Breast epithelium (tissue), 3 donors: ENCODE measurements around the gene CNST.

Source experiments
- POLR2A ChIP-seq: fragments of 450-650 bp; IDR thresholded peaks from one replicate; pipeline ENCODE4 v1.6.1; 2016; ENCODE audit warnings: antibody characterized with exemption, mild to moderate bottlenecking, moderate library complexity
- POLR2AphosphoS5 ChIP-seq, 3 donors: sonication (generic); formaldehyde crosslinking; IDR thresholded peaks; one replicate each; pipeline ENCODE4 v1.6.1; 2017; ENCODE audit warnings: antibody characterized with exemption in 3 of 3
- TF ChIP-seq, protein P1 (sequence below), 3 donors: fragments of 450-650 bp; IDR thresholded peaks; one replicate each; pipeline ENCODE4 v1.5.1; 2016 to 2017; ENCODE audit warnings: antibody characterized with exemption in 3 of 3, mild to moderate bottlenecking in 3 of 3, moderate library complexity in 3 of 3

GRCh38 chr1:246530482-246530881 is 35.8 kb upstream of the CNST start:
- TF ChIP-seq, protein P1, sequence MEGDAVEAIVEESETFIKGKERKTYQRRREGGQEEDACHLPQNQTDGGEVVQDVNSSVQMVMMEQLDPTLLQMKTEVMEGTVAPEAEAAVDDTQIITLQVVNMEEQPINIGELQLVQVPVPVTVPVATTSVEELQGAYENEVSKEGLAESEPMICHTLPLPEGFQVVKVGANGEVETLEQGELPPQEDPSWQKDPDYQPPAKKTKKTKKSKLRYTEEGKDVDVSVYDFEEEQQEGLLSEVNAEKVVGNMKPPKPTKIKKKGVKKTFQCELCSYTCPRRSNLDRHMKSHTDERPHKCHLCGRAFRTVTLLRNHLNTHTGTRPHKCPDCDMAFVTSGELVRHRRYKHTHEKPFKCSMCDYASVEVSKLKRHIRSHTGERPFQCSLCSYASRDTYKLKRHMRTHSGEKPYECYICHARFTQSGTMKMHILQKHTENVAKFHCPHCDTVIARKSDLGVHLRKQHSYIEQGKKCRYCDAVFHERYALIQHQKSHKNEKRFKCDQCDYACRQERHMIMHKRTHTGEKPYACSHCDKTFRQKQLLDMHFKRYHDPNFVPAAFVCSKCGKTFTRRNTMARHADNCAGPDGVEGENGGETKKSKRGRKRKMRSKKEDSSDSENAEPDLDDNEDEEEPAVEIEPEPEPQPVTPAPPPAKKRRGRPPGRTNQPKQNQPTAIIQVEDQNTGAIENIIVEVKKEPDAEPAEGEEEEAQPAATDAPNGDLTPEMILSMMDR (IDR thresholded peaks at IDR 0.05), result no peak
- no peak for TF ChIP-seq POLR2A
- no peak for TF ChIP-seq POLR2AphosphoS5 (IDR thresholded peaks at IDR 0.05)
